Subcutaneous abdominal adipose tissue (tissue), 5 donors: Measurements from ENCODE around the gene NDUFA7.
"Not testable (repeated sequence)": the region's sequence is repeated elsewhere in the genome, so short reads cannot be mapped to it uniquely, and the experiment has no call there.

Experiments used
- H3K27ac ChIP-seq: one replicate; pipeline ENCODE4 v1.7.0; 2013; ENCODE audit warnings: low read depth, mild to moderate bottlenecking, inconsistent platforms, low read length, moderate library complexity
- H3K27me3 ChIP-seq, 5 donors: one replicate each; pipeline ENCODE4 v1.7.0; 2013; ENCODE audit warnings: low read length in 5 of 5, inconsistent platforms in 1 of 5; ENCODE audit not compliant: control insufficient read depth in 5 of 5, insufficient read depth in 4 of 5
- H3K36me3 ChIP-seq, 5 donors: one replicate each; pipeline ENCODE4 v1.7.0; 2013; ENCODE audit warnings: low read length in 5 of 5; ENCODE audit not compliant: control insufficient read depth in 5 of 5, insufficient read depth in 5 of 5
- H3K4me1 ChIP-seq, 5 donors: one replicate each; pipeline ENCODE4 v1.7.0; 2013; ENCODE audit warnings: low read length in 5 of 5, mild to moderate bottlenecking in 3 of 5, moderate library complexity in 1 of 5; ENCODE audit not compliant: control insufficient read depth in 5 of 5, insufficient read depth in 5 of 5
- H3K4me3 ChIP-seq, 5 donors: one replicate each; pipeline ENCODE4 v1.7.0; 2013; ENCODE audit warnings: low read length in 5 of 5, low read depth in 1 of 5
- H3K9ac ChIP-seq, 5 donors: one replicate each; pipeline ENCODE4 v1.7.0; 2013; ENCODE audit warnings: low read length in 5 of 5, mild to moderate bottlenecking in 4 of 5, moderate library complexity in 3 of 5
- H3K9me3 ChIP-seq, 5 donors: one replicate each; pipeline ENCODE4 v1.7.0; 2013; ENCODE audit warnings: low read length in 5 of 5; ENCODE audit not compliant: control insufficient read depth in 5 of 5
- donor health status: healthy.
- donor health status: healthy.
- donor health status: healthy.
- donor health status: healthy.
- donor health status: healthy.

Gene NDUFA7

GRCh38 chr19:8307400-8307964 lies 13.7 kb downstream of the NDUFA7 start:
- Histone ChIP-seq H3K9ac (peak overlapping the region in 3 of 5 donors; percentile 40 to 87 (median 66)), H3K9me3 (no peaks in the 10 kb centered on the region), H3K27ac (peak overlapping the region; percentile 50), H3K4me1 (peaks cover 11 to 66% (median 48%) of the 10 kb centered on the region in 5 donors), H3K4me3 (peak overlapping the region; percentile 61 to 81 (median 77)), H3K36me3 (peaks cover 0 to 32% (median 25%) of the 10 kb centered on the region in 5 donors), H3K27me3 (no peaks in the 10 kb centered on the region)

GRCh38 chr19:8306235-8307054 lies 14.7 kb downstream of the NDUFA7 start:
- no peaks in the 10 kb centered on the region for H3K9me3 ChIP-seq
- peaks cover 9 to 62% (median 45%) of the 10 kb centered on the region in 5 donors for H3K4me1 ChIP-seq
- peaks cover 0 to 25% (median 22%) of the 10 kb centered on the region in 5 donors for H3K36me3 ChIP-seq
- no peak overlapping the region for H3K27ac ChIP-seq
- H3K4me3 ChIP-seq = peak overlapping the region in 3 of 5 donors; percentile 40 to 79 (median 77)
- no peaks in the 10 kb centered on the region for H3K27me3 ChIP-seq
- H3K9ac ChIP-seq = peak overlapping the region in 1 of 5 donors; percentile 53

DNA sequence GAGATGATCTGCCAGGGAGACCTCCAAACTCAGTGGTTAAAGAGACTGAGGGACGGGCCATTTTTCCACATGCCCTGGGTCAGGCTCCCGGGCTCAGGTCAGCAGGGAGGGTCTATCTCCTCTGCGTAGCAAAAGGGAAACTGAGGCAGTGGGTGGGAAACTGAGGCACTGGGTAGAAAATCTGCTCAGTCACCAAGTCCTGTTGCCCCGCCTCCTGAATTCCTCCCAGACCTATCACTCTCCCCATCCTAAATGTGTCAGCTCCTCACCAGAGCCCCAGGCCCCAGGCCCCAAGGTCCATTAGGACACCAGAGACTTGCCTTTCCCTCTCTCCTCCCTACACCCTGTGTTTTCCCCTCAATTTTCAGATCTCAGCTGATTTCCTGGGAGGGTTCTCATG lies 15.4 kb downstream of the NDUFA7 start:
- Histone ChIP-seq H3K9ac (peak overlapping the region in 1 of 5 donors; percentile 53), H3K4me1 (peaks cover 9 to 56% (median 43%) of the 10 kb centered on the region in 5 donors), H3K4me3 (peak overlapping the region in 2 of 5 donors; percentile 40 to 77), H3K27ac (no peak overlapping the region), H3K27me3 (no peaks in the 10 kb centered on the region), H3K36me3 (peaks cover 0 to 18% (median 15%) of the 10 kb centered on the region in 5 donors), H3K9me3 (no peaks in the 10 kb centered on the region)

DNA sequence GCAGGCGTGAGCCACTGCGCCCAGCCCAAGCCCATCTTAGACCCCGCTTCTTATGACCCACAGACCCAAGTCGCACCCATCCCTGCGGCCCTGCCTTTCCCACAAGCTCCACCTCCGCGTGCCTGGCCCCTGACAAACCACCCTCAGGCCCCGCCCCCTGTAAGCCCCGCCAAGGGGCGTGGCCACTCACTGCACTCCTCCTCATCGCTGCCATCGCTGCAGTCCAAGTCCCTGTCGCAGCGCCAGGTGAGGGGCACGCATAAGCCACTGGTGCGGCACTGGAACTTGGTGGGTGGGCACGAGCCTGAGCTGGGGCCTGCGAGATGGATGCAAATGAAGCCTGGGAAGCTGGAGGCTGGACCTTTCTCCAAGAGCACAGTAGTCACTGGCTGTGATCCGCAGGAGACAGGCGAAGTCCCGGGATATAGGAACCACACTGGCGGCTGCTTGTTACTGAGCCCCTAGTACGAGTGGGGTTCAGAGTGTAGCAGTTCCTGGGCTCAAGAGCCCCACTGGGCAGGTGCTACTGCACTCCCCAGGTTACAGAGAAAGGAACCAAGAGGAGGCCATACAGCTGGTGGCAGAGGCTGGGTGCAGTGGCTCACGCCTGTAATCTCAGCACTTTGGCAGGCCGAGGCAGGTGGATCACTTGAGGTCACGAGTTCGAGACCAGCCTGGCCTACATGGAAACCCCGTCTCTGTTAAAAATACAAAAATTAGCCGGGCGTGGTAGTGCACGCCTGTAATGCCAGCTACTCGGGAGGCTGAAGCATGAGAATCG lies 16.1 kb downstream of the NDUFA7 start:
- Histone ChIP-seq H3K4me3 (no peak overlapping the region), H3K27ac (no peak overlapping the region), H3K36me3 (peaks cover 0 to 15% (median 12%) of the 10 kb centered on the region in 5 donors), H3K9ac (no peak overlapping the region), H3K9me3 (no peaks in the 10 kb centered on the region), H3K4me1 (peaks cover 9 to 55% (median 42%) of the 10 kb centered on the region in 5 donors), H3K27me3 (no peaks in the 10 kb centered on the region)

DNA sequence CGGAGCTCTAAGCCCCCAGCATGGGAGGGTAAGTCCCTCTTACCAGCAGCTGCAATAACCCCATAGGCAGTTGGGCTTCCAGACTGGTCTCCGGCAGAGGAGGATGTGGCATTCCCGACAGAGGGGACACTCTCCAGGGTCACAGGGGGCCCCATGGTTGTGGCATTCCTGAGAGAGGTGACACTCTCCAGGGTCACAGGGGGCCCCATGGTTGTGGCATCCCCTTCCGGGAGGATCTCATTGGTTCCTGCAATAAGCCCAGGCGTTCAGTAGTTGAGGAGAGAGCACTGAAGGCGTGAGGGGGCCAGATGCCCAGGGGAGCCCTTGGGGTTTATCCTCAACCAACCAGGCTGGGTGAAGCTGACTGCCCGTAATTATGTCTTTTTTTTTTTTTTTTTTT lies 18.4 kb downstream of the NDUFA7 start:
- H3K27me3 ChIP-seq = no peaks in the 10 kb centered on the region
- peaks cover 0 to 7% (median 3%) of the 10 kb centered on the region in 5 donors for H3K36me3 ChIP-seq
- no peak overlapping the region for H3K9ac ChIP-seq
- no peak overlapping the region for H3K27ac ChIP-seq
- peaks cover 6 to 37% (median 25%) of the 10 kb centered on the region in 5 donors for H3K4me1 ChIP-seq
- H3K4me3 ChIP-seq = no peak overlapping the region
- H3K9me3 ChIP-seq = no peaks in the 10 kb centered on the region

- Histone ChIP-seq H3K4me1 (peaks cover 2 to 33% (median 21%) of the 10 kb centered on the region in 5 donors), H3K4me3 (no peak overlapping the region), H3K9me3 (no peaks in the 10 kb centered on the region), H3K36me3 (peaks cover 0 to 7% (median 3%) of the 10 kb centered on the region in 5 donors), H3K9ac (no peak overlapping the region), H3K27me3 (no peaks in the 10 kb centered on the region), H3K27ac (no peak overlapping the region)
These were observed 18.9 kb downstream of the NDUFA7 start for GRCh38 chr19:8302357-8302691.

- H3K27ac ChIP-seq, H3K36me3 ChIP-seq, H3K27me3 ChIP-seq, H3K4me1 ChIP-seq, H3K9me3 ChIP-seq, H3K4me3 ChIP-seq, H3K9ac ChIP-seq: not testable (repeated sequence)
These were observed 29.8 kb downstream of the NDUFA7 start for GRCh38 chr19:8291337-8291736.

- H3K4me1 ChIP-seq, H3K27ac ChIP-seq: not testable (repeated sequence)
These were observed 44.7 kb downstream of the NDUFA7 start for GRCh38 chr19:8276508-8276907.

DNA sequence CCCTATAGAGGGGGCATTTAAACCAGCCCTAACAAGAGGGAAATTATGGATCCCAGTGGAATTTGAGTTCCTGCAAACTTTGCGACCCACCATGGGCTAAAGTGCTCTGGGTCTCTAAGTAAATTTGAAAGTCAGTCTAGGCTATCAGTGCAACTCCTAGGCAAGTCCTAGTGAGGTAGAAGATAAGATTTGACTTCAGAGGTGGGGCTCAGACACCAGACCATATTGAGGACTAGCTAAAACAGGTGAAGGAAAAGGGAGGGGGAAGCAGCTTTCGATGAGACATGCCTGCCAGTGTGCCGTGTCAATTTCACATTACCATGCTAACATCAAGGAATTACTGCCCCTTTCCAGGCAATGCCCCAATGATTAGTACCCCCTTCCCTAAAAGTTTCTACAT lies 51.5 kb downstream of the NDUFA7 start:
- no peaks in the 10 kb centered on the region for H3K9me3 ChIP-seq
- peaks cover 0 to 10% (median 7%) of the 10 kb centered on the region in 5 donors for H3K4me1 ChIP-seq
- peaks cover 0 to 2% (median 0%) of the 10 kb centered on the region in 5 donors for H3K27me3 ChIP-seq
- no peak overlapping the region for H3K9ac ChIP-seq
- no peaks in the 10 kb centered on the region for H3K36me3 ChIP-seq
- H3K4me3 ChIP-seq = no peak overlapping the region
- H3K27ac ChIP-seq = no peak overlapping the region

More at GRCh38 chr19:8276508-8276907, 44.7 kb downstream of the NDUFA7 start:
- not testable (repeated sequence) for H3K27me3 ChIP-seq, H3K9ac ChIP-seq, H3K4me3 ChIP-seq, H3K9me3 ChIP-seq, H3K36me3 ChIP-seq
